ENCODE measurements around the gene KRT2.

GRCh38 chr12:52608161-52608560, 43.9 kb downstream of the KRT2 start:
- no peak for TF ChIP-seq CTCF (conservative IDR thresholded peaks at IDR 0.05; ENCODE audit: low read length)
- TF ChIP-seq EZH2phosphoT487 (IDR thresholded peaks at IDR 0.05; ENCODE audit: borderline replicate concordance, low read depth, low read length), result no peak

Measured in OCI-LY7 (cell line).